Hepatocyte (in vitro differentiated cells): Measurements from ENCODE around the gene FAM72A. TPM values are rescaled to one million over a fixed set of nuclear protein-coding genes. Genes with fewer than 3 reads are reported as not detected.

Experiments used
- DNase-seq: peaks from one replicate; pipeline ENCODE4 v3.0.0-alpha.2; 2016; ENCODE audit warnings: low spot score
- H2AFZ ChIP-seq: fragments of 200-600 bp; sonication (generic); 2 replicates; pipeline ENCODE4 v1.6.0; 2016; ENCODE audit warnings: antibody characterized with exemption, mild to moderate bottlenecking
- H3K27ac ChIP-seq: fragments of 200-600 bp; sonication (generic); 2 replicates; pipeline ENCODE4 v1.5.1; 2016; ENCODE audit warnings: mild to moderate bottlenecking
- H3K27me3 ChIP-seq: fragments of 200-600 bp; sonication (generic); 2 replicates; pipeline ENCODE4 v1.6.1; 2016
- H3K36me3 ChIP-seq: fragments of 200-600 bp; sonication (generic); replicated peaks from 2 replicates; pipeline ENCODE4 v1.5.1; 2016; ENCODE audit warnings: low read depth; ENCODE audit not compliant: insufficient read depth
- H3K4me1 ChIP-seq: fragments of 200-600 bp; sonication (generic); 2 replicates; pipeline ENCODE4 v1.5.1; 2016; ENCODE audit warnings: mild to moderate bottlenecking, moderate library complexity; ENCODE audit not compliant: insufficient read depth
- H3K4me2 ChIP-seq: fragments of 200-600 bp; sonication (generic); 2 replicates; pipeline ENCODE4 v1.6.0; 2016
- H3K4me3 ChIP-seq: fragments of 200-600 bp; sonication (generic); 2 replicates; pipeline ENCODE4 v1.5.1; 2016; ENCODE audit warnings: mild to moderate bottlenecking
- H3K79me2 ChIP-seq: fragments of 200-600 bp; sonication (generic); 2 replicates; pipeline ENCODE4 v1.6.0; 2017; ENCODE audit warnings: mild to moderate bottlenecking
- H3K9me2 ChIP-seq: fragments of 200-600 bp; sonication (generic); replicated peaks from 2 replicates; pipeline ENCODE4 v1.6.0; 2017; ENCODE audit warnings: mild to moderate bottlenecking; ENCODE audit not compliant: insufficient read depth
- H3K9me3 ChIP-seq: fragments of 200-600 bp; sonication (generic); 2 replicates; pipeline ENCODE4 v1.5.1; 2016; ENCODE audit warnings: low read depth, mild to moderate bottlenecking
- H4K20me1 ChIP-seq: fragments of 200-600 bp; sonication (generic); 2 replicates; pipeline ENCODE4 v1.6.0; 2016; ENCODE audit warnings: mild to moderate bottlenecking; ENCODE audit not compliant: insufficient read depth, poor library complexity, severe bottlenecking
- EZH2 ChIP-seq: fragments of 200-600 bp; sonication (generic); IDR thresholded peaks from 2 replicates; pipeline ENCODE4 v1.6.1; 2016; ENCODE audit warnings: antibody characterized with exemption, mild to moderate bottlenecking, borderline replicate concordance
- EZH2phosphoT487 ChIP-seq: fragments of 200-600 bp; sonication (generic); IDR thresholded peaks from one replicate; pipeline ENCODE4 v1.6.1; 2018; ENCODE audit warnings: antibody characterized with exemption, mild to moderate bottlenecking, low read depth, moderate library complexity; ENCODE audit not compliant: unreplicated experiment, severe bottlenecking
- WGBS: methylation state at CpG from one replicate; pipeline ENCODE4 v1.1.6; 2016; ENCODE audit warnings: low lambda C conversion rate; ENCODE audit errors: missing lambda C conversion rate; 5-methylcytosine and 5-hydroxymethylcytosine counted together
- polyA plus RNA-seq: library from polyadenylated mRNA; unstranded; fragments of >200 nt; fragmentation: Nextera tagmentation; extraction: Ambion mirVana; gene quantifications from 2 replicates; pipeline ENCODE4 v1.2.1, GENCODE V29; 2016
- total RNA-seq: library from RNA; depleted of rRNA; stranded (reverse); fragments of >200 nt; gene quantifications from 2 replicates; pipeline ENCODE4 v1.2.3, GENCODE V29; 2014
- TF ChIP-seq, protein P1 (sequence below): fragments of 200-600 bp; sonication (generic); IDR thresholded peaks from 2 replicates; pipeline ENCODE4 v1.5.1; 2016; ENCODE audit warnings: antibody characterized with exemption, mild to moderate bottlenecking; ENCODE audit not compliant: poor library complexity

FAM72A gene
- total and polyA plus RNA-seq, 2 experiments from 2014 or later: 0.83 to 1.8 TPM

DNA sequence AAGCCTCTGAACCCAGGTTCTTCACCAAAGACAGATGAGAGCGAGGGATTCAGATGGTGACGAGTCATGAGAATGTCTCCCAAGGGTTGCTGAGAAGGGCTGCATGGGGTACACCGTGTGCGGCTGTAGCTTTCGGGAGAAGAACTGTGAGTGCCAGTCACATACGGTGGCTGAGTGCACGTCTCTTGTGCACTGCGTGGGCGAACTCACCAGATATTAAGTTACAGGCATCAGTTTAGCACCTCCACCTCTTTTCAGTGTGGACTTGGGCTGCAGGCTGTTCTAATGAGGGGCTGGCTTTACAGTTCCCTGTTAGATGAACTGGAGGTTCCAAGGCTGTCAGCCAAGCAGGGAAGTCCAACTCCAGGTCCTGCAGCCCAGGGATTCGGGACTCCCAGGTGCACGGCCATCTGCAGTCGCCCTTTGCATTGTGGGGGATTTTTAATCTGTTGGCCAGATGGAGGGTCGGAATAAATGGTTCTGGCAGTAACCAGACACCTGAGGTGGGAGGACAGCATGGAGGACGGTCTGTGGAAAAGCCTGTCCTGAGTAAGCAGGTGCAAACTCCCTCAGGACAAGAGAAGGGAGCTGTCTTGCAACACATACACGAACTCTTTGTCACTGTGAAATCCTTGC lies 59.0 kb downstream of the FAM72A start:
- H3K27ac ChIP-seq: no peak overlapping the region
- 89% methylated on average over 15 of the region's 15 CpGs for WGBS
- TF ChIP-seq, protein P1, sequence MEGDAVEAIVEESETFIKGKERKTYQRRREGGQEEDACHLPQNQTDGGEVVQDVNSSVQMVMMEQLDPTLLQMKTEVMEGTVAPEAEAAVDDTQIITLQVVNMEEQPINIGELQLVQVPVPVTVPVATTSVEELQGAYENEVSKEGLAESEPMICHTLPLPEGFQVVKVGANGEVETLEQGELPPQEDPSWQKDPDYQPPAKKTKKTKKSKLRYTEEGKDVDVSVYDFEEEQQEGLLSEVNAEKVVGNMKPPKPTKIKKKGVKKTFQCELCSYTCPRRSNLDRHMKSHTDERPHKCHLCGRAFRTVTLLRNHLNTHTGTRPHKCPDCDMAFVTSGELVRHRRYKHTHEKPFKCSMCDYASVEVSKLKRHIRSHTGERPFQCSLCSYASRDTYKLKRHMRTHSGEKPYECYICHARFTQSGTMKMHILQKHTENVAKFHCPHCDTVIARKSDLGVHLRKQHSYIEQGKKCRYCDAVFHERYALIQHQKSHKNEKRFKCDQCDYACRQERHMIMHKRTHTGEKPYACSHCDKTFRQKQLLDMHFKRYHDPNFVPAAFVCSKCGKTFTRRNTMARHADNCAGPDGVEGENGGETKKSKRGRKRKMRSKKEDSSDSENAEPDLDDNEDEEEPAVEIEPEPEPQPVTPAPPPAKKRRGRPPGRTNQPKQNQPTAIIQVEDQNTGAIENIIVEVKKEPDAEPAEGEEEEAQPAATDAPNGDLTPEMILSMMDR: no peak
- TF ChIP-seq EZH2phosphoT487: no peak
- no peak for TF ChIP-seq EZH2

DNA sequence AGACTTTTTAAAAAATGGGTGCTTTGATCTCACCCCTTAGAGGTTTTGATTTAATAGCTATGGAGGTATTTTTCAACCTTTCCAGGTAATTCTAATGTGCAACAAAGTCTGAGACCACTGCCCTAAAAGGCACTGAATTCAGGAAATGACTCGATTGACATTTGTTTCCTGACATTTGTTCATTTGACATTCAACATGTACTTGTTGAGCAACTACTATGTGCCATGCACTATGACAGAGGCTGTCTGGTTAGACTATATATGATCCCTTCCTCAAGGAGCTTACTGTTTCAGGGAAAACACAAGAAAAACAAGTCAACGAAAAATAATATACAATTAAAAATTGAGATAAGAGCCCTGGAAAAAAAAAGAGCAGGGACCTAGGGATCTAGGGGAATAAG lies 59.9 kb downstream of the FAM72A start:
- Histone ChIP-seq H3K9me3 (no peaks in the 10 kb centered on the region), H3K27ac (no peak overlapping the region), H4K20me1 (no peaks in the 10 kb centered on the region), H3K36me3 (no peaks in the 10 kb centered on the region), H3K4me1 (no peaks in the 10 kb centered on the region), H3K9me2 (no peaks in the 10 kb centered on the region), H3K27me3 (no peaks in the 10 kb centered on the region), H3K79me2 (no peaks in the 10 kb centered on the region), H2AFZ (no peak overlapping the region), H3K4me2 (no peak overlapping the region), H3K4me3 (no peak overlapping the region)
- WGBS: 86% methylated on average over 2 of the region's 2 CpGs
- TF ChIP-seq EZH2phosphoT487 (no peak), EZH2 (no peak)
- TF ChIP-seq, protein P1: no peak
- DNase-seq: no peak

More for the DNA sequence above, 59.0 kb downstream of the FAM72A start:
- Histone ChIP-seq H3K36me3 (no peaks in the 10 kb centered on the region), H3K4me1 (no peaks in the 10 kb centered on the region), H3K4me3 (no peak overlapping the region), H3K27me3 (no peaks in the 10 kb centered on the region), H3K9me2 (no peaks in the 10 kb centered on the region), H3K79me2 (no peaks in the 10 kb centered on the region), H3K4me2 (no peak overlapping the region), H4K20me1 (no peaks in the 10 kb centered on the region), H3K9me3 (no peaks in the 10 kb centered on the region), H2AFZ (no peak overlapping the region)
- no peak for DNase-seq

DNA sequence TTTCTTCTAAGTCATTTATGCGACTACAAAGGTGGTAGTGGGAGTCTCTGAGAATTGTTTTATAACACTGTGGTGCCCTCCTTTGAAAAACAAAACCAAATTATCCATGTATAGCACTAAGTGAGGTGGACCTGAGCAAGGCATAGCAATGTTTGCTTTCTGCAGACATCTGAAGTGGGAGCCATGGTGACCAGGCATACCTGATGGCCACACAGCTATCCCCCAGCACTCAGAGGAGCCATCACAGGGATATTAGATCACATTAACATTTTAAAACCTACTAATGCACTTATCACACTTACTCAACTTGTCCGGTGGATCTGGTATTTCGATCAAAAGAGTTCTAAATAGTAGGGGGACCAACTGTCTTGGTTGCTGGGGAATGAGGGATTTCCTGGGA lies 60.6 kb downstream of the FAM72A start:
- no peaks in the 10 kb centered on the region for H3K79me2 ChIP-seq
- 79% methylated on average over 3 of the region's 3 CpGs for WGBS
- H3K36me3 ChIP-seq: no peaks in the 10 kb centered on the region
- no peaks in the 10 kb centered on the region for H4K20me1 ChIP-seq
- H3K4me1 ChIP-seq: no peaks in the 10 kb centered on the region
- H2AFZ ChIP-seq: no peak overlapping the region
- no peak overlapping the region for H3K4me2 ChIP-seq
- no peak overlapping the region for H3K27ac ChIP-seq
- DNase-seq: no peak
- TF ChIP-seq, protein P1: no peak
- no peak for TF ChIP-seq EZH2
- no peaks in the 10 kb centered on the region for H3K9me2 ChIP-seq
- H3K9me3 ChIP-seq: no peaks in the 10 kb centered on the region
- no peak overlapping the region for H3K4me3 ChIP-seq
- H3K27me3 ChIP-seq: no peaks in the 10 kb centered on the region
